HepG2 (cell line): Measurements from ENCODE around the gene ITIH3. TPM values are rescaled to one million over a fixed set of nuclear protein-coding genes. Genes with fewer than 3 reads are reported as not detected.

Source experiments
- EP300 ChIP-seq, 3 experiments: sonication (generic) in 1 of 3; formaldehyde crosslinking in 1 of 3; IDR thresholded peaks; 2 replicates each; pipeline versions ENCODE4 v1.5.1 to v1.6.1; 2011 to 2020; ENCODE audit warnings: low read depth in 2 of 3, low read length in 2 of 3, borderline replicate concordance in 1 of 3, improper control_type of control experiment in 1 of 3, mild to moderate bottlenecking in 1 of 3, missing genetic modification reagents in 1 of 3, moderate library complexity in 1 of 3
- FOXA3 ChIP-seq: IDR thresholded peaks from 2 replicates; pipeline ENCODE4 v1.6.1; 2016; ENCODE audit warnings: missing genetic modification reagents, missing compliant biosample characterization
- FOXP1 ChIP-seq, 2 experiments: fragments of 450-650 bp in 1 of 2; IDR thresholded peaks; 2 replicates each; pipeline ENCODE4 v1.6.1; 2017 to 2018; ENCODE audit warnings: antibody characterized with exemption in 1 of 2
- GTF2F1 ChIP-seq: fragments of 150-350 bp; IDR thresholded peaks from 2 replicates; pipeline ENCODE4 v1.6.1; 2014; ENCODE audit warnings: low read length
- JDP2 ChIP-seq: sonication (generic); formaldehyde crosslinking; IDR thresholded peaks from 2 replicates; pipeline ENCODE4 v1.8.1; 2022; ENCODE audit warnings: missing genetic modification reagents, borderline replicate concordance
- KAT2B ChIP-seq: fragments of 150-350 bp; IDR thresholded peaks from 2 replicates; pipeline ENCODE4 v1.6.1; 2014; ENCODE audit warnings: low read depth, low read length, borderline replicate concordance
- KAT7 ChIP-seq: IDR thresholded peaks from 2 replicates; pipeline ENCODE4 v1.6.1; 2018; ENCODE audit warnings: borderline replicate concordance, missing compliant biosample characterization
- LCORL ChIP-seq, 2 experiments: fragments of 450-650 bp in 1 of 2; sonication (generic) in 1 of 2; formaldehyde crosslinking in 1 of 2; IDR thresholded peaks; 2 replicates each; pipeline versions ENCODE4 v1.5.0 to v1.6.1; 2017 to 2020; ENCODE audit warnings: antibody characterized with exemption in 1 of 2, missing genetic modification reagents in 1 of 2
- MXD1 ChIP-seq: sonication (generic); formaldehyde crosslinking; IDR thresholded peaks from 2 replicates; pipeline ENCODE4 v1.4.0; 2020; ENCODE audit warnings: mild to moderate bottlenecking, missing genetic modification reagents
- PCBP2 ChIP-seq: fragments of 200-400 bp; formaldehyde crosslinking; optimal IDR thresholded peaks from 2 replicates; pipeline ENCODE3; 2018; ENCODE audit warnings: low read length, low read depth; ENCODE audit not compliant: poor library complexity, severe bottlenecking
- POLR2AphosphoS5 ChIP-seq: IDR thresholded peaks from 2 replicates; pipeline ENCODE4 v1.6.1; 2012; ENCODE audit warnings: low read depth, low read length
- REL ChIP-seq: sonication (generic); formaldehyde crosslinking; conservative IDR thresholded peaks from 2 replicates; pipeline ENCODE4 v1.8.0; 2022; ENCODE audit warnings: mild to moderate bottlenecking, missing genetic modification reagents, moderate library complexity
- RERE ChIP-seq: IDR thresholded peaks from 2 replicates; pipeline ENCODE4 v1.6.1; 2016; ENCODE audit warnings: low read depth, missing genetic modification reagents, missing compliant biosample characterization
- SMAD9 ChIP-seq: sonication (generic); formaldehyde crosslinking; IDR thresholded peaks from 2 replicates; pipeline ENCODE4 v1.5.1; 2020; ENCODE audit warnings: mild to moderate bottlenecking, missing genetic modification reagents
- SNAI1 ChIP-seq: sonication (generic); formaldehyde crosslinking; IDR thresholded peaks from 2 replicates; pipeline ENCODE4 v1.5.0; 2020; ENCODE audit warnings: mild to moderate bottlenecking, missing genetic modification reagents, borderline replicate concordance
- SRSF1 ChIP-seq: fragments of 200-400 bp; formaldehyde crosslinking; optimal IDR thresholded peaks from 2 replicates; pipeline ENCODE3; 2017; ENCODE audit warnings: mild to moderate bottlenecking, low read depth, low read length, moderate library complexity
- TGIF2 ChIP-seq: IDR thresholded peaks from 2 replicates; pipeline ENCODE4 v1.6.1; 2016; ENCODE audit warnings: control low read depth, missing compliant biosample characterization
- TRAFD1 ChIP-seq: sonication (generic); formaldehyde crosslinking; IDR thresholded peaks from 2 replicates; pipeline ENCODE4 v1.5.1; 2020; ENCODE audit warnings: missing genetic modification reagents, mild to moderate bottlenecking, borderline replicate concordance
- ZNF44 ChIP-seq: sonication (generic); formaldehyde crosslinking; IDR thresholded peaks from 2 replicates; pipeline ENCODE4 v1.5.1; 2020; ENCODE audit warnings: mild to moderate bottlenecking, missing genetic modification reagents
- ZNF563 ChIP-seq: sonication (generic); formaldehyde crosslinking; IDR thresholded peaks from 2 replicates; pipeline ENCODE4 v1.8.0; 2022; ENCODE audit warnings: mild to moderate bottlenecking, moderate library complexity, missing genetic modification reagents
- ZNF749 ChIP-seq: sonication (generic); formaldehyde crosslinking; IDR thresholded peaks from 2 replicates; pipeline ENCODE4 v1.8.0; 2022; ENCODE audit warnings: mild to moderate bottlenecking, missing genetic modification reagents, moderate library complexity, borderline replicate concordance
- ZSCAN22 ChIP-seq: sonication (generic); formaldehyde crosslinking; IDR thresholded peaks from 2 replicates; pipeline ENCODE4 v1.4.0; 2020; ENCODE audit warnings: mild to moderate bottlenecking, missing genetic modification reagents
- polyA plus RNA-seq, 8 experiments: library from polyadenylated mRNA; depleted of rRNA in 3 of 8; stranded (reverse) in 7 of 8; unstranded in 1 of 8; fragments of >200 nt; fragmentation: Illumina TruSeq in 4 of 8; extraction: Trizol in 4 of 8; gene quantifications; 2 replicates each; pipeline versions ENCODE4 v1.2.1 to v1.2.3, GENCODE V29; 2011 to 2016; ENCODE audit warnings: low read depth in 4 of 8, missing spikeins in 1 of 8, mixed read lengths in 1 of 8; ENCODE audit not compliant: insufficient read depth in 1 of 8
- total RNA-seq, 5 experiments: library from RNA; depleted of rRNA; stranded (reverse); fragments of >200 nt; fragmentation: Illumina TruSeq; extraction: Trizol; gene quantifications; 2 replicates each; pipeline ENCODE4 v1.2.3, GENCODE V29; 2016; ENCODE audit warnings: low read depth in 1 of 5

Gene ITIH3
- total and polyA plus RNA-seq, 2 of the 13 experiments (the other 11 are each of a cell fraction or from before 2014, with no cell fraction given) = 105 to 632 TPM

GRCh38 chr3:52795298-52795900 lies 803 bp downstream of the ITIH3 start (continued):
- TF ChIP-seq TRAFD1 (no peak), TGIF2 (no peak), PCBP2 (no peak), SRSF1 (no peak), LCORL (IDR thresholded peaks at IDR 0.05) (no peak), LCORL (CRISPR knock-in tag; IDR thresholded peaks at IDR 0.05) (peak; percentile 72), JDP2 (no peak), EP300 (IDR thresholded peaks at IDR 0.05; ENCODE audit: low read depth in 2 of 2, low read length in 2 of 2) (peak in 1 of 2 experiments; percentile 88; a peak in 2 of 4 replicates), EP300 (CRISPR knock-in tag; IDR thresholded peaks at IDR 0.05; ENCODE audit: borderline replicate concordance) (peak; percentile 68; the same call in 1 of the 2 replicates), RERE (CRISPR knock-in tag) (0 out of 2 replicates have a peak, but pooled peaks have one; percentile 29), SNAI1 (peak; percentile 40; the same call in 1 of the 2 replicates), POLR2AphosphoS5 (peak; percentile 53), FOXP1 (IDR thresholded peaks at IDR 0.05) (no peak), FOXP1 (CRISPR knock-in tag; IDR thresholded peaks at IDR 0.05) (peak; percentile 94), ZNF563 (CRISPR knock-in tag) (0 out of 2 replicates have a peak, but pooled peaks have one; percentile 10), FOXA3 (CRISPR knock-in tag) (peak; percentile 84), GTF2F1 (no peak), ZSCAN22 (CRISPR knock-in tag) (no peak), KAT7 (CRISPR knock-in tag) (peak; percentile 30; the same call in 1 of the 2 replicates), SMAD9 (no peak), ZNF749 (CRISPR knock-in tag) (no peak), KAT2B (no peak), ZNF44 (no peak), MXD1 (no peak), REL (CRISPR knock-in tag) (no peak)
